NOMO-1 treated with DMSO at 0.1 percent for 48 hours (cell line): Measurements from ENCODE around the gene PRXL2B.
"Not testable (repeated sequence)": the region's sequence is repeated elsewhere in the genome, so short reads cannot be mapped to it uniquely, and the experiment has no call there.

Experiments
- DNase-seq: peaks from one replicate; lab custom pipeline; 2025; ENCODE audit not compliant: unreplicated experiment; lab: John Stamatoyannopoulos, UW

Gene PRXL2B

DNA sequence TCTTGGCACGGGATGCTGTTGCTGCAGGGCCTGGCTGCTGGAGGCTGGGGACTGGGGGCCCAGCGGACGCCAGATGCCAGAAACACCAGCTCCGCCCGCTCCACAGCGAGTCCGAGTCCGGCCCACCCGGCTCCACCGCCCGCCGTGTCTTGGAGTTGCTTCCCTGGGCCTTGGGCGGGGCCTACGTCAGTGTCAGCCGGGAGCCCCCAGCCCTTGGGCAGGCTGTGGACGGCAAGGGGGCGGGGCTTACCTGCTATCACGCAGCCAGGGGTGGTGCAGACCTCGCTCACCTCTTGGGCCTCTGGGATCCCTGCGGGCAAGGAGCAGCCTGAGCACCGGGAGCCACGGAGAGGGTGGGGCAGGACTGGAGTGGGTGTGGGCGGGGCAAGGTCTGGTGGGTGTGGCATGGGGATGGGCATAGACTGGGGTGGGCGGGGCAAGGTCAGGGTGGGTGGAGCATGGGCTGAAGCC, 24.5 kb downstream of the PRXL2B start:
- DNase-seq = no peak

- no peak for DNase-seq
Measured at GRCh38 chr1:2611621-2612437, 25.3 kb downstream of the PRXL2B start.

GRCh38 chr1:2612591-2613365, 26.2 kb downstream of the PRXL2B start:
- DNase-seq = no peak

DNA sequence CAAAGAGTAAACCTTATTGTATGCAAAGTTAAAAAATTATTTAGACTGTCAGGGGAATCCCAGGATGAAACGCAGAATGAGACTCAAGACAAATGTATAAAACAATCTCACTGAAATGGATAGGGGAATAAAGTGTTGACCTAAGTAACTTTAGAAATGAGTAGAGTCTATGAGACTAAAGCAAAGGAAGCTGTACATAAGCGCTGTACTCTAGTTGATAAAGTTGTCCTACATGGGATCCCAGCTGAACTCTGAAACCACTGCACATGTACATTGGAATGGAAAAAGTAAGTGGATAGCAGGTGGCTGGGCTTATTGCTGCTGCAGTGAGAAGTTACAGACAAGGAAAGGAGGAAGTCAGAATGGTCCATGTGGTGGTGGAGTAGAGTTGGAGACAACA, 27.6 kb downstream of the PRXL2B start:
- no peak for DNase-seq

DNA sequence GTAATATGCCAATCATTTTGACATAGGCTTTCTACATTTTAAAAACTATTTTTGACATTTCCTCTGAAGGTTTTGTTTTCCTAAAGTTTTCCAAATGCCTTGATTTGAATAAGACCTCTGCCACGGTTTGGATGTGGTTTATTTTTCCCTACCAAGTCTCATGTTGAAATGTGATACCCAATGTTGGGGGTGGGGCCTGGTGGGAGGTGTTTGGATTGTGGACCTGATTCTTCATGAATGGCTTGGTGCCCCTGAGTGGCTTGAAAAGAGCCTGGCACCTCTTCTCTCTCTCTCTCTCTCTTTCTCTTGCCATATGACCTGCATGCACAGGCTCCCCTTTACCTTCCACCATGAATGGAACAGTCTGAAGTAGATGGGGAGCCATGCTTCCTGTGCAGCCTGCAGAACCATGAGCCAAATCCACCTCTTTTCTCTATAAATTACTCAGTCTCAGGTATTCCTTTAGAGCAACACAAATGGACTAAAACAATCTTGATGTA, 31.4 kb downstream of the PRXL2B start:
- no peak for DNase-seq

GRCh38 chr1:2623571-2624337, 37.2 kb downstream of the PRXL2B start:
- DNase-seq = no peak

- no peak for DNase-seq
Measured at GRCh38 chr1:2624735-2625300, 38.2 kb downstream of the PRXL2B start.

DNA sequence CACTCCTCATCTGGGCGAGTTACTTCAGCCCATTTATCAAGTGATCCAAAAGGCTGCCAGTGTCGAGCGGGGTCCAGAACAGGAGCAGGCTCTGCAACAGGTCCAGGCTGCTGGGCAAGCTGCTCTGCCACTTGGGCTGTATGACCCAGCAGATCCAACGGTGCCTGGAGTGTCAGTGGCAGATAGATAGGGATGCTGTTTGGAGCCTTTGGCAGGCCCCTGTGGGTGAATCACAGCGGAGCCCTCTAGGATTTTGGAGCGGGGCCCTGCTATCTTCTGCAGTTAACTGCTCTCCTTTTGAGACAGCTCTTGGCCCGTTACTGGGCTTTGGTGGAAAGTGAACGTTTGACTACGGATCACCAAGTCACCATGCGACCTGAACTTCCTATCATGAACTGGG, 38.7 kb downstream of the PRXL2B start:
- DNase-seq = no peak

DNA sequence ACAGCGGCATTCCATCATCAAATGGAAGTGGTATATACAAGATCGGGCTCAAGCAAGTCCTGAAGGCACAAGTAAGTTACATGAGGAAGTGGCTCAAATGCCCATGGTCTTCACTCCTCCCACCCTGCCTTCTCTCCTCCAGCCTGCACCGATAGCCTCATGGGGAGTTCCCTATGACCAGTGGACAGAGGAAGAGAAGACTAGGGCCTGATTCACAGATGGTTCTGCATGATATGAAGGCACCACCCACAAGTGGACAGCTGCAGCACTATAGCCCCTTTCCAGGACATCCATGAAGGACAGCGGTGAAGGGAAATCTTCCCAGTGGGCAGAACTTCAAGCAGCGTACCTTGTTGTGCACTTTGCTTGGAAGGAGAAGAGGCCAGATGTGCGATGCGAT, 39.2 kb downstream of the PRXL2B start:
- DNase-seq = not testable (repeated sequence)

- DNase-seq = no peak
Measured at GRCh38 chr1:2627746-2628145, 41.2 kb downstream of the PRXL2B start.

DNA sequence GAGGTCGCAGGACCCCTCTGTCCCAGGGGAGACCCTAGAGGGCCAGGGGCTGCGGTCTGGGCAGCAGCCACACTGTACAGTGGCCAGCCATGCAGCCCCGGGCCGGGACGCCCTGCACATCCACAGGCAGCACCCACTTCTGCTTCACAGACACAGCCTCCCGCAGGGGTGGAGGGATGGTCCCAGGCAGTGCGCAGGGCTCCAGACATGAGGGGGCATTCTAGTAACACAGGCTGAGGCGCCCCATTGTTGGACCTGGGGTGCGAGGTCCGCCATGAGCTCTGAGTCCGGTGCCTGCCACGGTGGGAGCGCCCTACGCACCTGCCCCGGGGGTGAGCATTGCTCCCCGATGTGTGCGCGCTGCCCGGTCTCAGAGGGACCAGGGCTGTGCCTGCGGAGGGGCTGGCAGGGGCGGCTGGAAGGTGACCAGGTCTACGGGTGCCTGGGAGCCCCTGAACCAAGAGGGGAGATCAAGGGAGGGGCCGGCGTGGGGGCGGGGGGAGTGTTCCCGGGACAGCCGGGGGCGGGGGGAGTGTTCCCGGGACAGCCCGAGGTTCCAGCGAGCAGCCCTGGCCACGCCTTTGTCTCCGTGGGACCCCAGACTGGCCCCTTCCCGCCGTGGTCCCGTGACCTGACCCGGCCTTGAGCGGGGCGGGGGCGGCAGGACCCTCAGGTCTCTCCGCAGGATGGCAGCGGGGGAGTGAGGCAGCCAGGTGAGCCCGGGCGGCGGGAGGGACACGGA, 41.8 kb downstream of the PRXL2B start:
- no peak for DNase-seq

DNA sequence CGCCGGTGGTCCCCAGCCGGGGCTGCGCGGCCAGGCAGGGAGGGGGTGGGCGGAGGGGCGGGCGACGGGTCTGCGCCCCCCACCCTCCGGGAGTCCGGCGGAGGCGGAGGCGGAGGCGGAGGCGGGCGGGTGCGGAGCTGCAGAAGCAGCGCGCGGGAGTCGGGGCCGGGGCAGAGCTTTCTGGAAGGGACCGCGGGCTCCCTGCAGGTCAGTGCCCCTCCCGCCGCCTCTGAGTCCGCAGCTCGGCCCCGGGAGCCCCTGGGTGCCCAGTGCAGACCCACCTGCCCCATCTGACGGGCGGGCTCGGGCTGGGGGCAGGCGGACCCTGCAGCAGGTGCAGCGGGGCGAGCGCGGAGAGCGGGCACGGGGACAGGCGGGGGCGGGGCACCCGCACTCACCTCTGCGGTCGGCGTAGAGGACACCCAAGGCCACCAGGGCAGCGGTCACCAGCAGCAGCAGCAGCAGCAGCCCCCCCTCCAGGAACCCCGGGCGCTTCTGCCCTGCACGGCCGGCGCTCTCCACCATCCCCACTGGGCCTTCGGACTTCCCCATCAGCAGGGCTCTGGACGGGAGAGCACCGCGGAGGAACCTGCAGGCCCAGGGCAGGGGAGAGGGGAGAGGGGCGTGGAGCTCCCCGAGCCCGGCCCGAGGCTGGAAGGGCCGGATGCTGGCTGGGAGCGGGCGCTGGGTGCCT, 42.5 kb downstream of the PRXL2B start:
- no peak for DNase-seq

DNA sequence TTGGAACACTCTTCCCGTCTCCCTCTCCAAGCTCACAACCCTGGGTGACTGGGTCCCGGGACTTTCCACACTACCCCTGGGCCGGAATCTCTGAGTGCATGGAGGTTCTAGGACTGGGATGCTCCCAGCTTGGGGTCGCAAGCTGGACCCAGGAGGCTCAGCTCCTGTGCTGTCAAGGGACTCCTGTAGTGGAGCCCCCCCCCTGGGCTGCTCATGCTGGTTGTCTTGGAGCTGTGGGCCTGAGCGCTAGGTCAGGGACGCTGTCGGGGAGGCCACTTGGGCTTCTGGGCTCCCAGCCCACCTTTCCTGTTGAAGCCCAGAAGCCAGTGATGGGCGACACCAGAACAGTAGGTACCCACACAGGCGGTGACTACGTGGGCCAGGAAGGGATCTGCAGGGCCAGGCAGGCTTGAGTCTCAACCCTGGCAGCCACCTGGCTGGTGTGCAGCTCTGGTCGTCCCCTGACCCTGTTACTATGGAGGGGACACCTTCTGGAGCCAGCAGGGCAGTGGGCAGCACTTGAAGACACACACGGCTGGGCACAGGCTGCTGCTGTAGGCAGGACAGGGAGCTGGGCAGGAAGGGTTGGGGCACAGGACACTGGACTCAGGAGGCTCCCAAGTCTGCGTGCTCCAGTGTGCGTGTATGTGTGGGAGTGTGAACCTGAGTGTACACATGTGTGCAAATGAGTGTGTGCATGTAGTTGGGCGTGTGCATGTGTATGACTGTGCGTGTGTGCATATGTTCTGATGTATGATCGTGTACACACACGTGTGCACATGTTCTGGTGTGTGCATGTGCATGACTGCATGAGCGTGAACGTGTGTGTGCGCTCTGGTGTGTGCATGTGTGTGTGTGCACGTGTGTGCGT, 43.3 kb downstream of the PRXL2B start:
- DNase-seq = no peak

DNA sequence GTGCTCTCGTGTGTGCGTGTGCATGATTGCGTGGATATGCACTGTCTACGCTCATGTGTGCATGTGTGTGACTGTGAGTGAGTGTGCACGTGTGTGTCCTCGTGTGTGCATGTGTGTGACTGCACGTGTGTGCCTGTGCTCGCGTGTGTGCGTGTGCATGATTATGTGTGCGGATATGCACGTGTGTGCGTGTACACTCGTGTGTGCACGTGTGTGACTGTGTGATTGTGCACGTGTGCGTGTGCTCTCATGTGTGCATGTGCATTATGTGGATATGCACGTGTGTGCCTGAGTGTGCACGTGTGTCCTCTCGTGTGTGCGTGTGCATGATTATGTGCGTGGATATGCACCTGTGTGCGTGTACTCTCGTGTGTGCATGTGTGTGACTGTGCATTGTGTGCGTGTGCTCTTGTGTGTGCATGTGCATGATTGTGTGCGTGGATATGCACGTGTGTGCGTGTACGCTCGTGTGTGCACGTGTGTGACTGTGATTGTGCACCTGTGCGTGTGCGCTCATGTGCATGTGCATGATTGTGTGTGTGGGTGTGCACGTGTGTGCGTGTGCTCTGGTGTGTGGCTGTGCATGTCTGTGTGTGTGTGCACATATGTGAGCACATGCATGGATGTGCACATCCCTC, 44.0 kb downstream of the PRXL2B start:
- DNase-seq = no peak

- DNase-seq = no peak
Measured at GRCh38 chr1:2631136-2632050, 44.8 kb downstream of the PRXL2B start.

- no peak for DNase-seq
Measured at GRCh38 chr1:2632051-2632430, 45.5 kb downstream of the PRXL2B start.
